Large intestine (tissue), 3 donors: ENCODE results near the gene NFE2. TPM values are rescaled to one million over a fixed set of nuclear protein-coding genes. Genes with fewer than 3 reads are reported as not detected.
"Not testable (repeated sequence)": the region's sequence is repeated elsewhere in the genome, so short reads cannot be mapped to it uniquely, and the experiment has no call there.

Experiments
- DNase-seq, 2 donors: peaks; one replicate each; pipeline versions ENCODE4 v3.0.0 to v3.0.0-alpha.2; 2013
- H3K27ac ChIP-seq: one replicate; pipeline ENCODE4 v1.5.1; 2013; ENCODE audit warnings: low read length
- H3K27me3 ChIP-seq: 2 replicates; pipeline ENCODE4 v1.6.1; 2013; ENCODE audit warnings: low read length; ENCODE audit not compliant: control insufficient read depth, insufficient read depth
- H3K36me3 ChIP-seq: 2 replicates; pipeline ENCODE4 v1.6.1; 2013; ENCODE audit warnings: low read length; ENCODE audit not compliant: control insufficient read depth, insufficient read depth
- H3K4me1 ChIP-seq: one replicate; pipeline ENCODE4 v1.6.1; 2013; ENCODE audit warnings: low read length; ENCODE audit not compliant: control insufficient read depth, insufficient read depth
- H3K4me3 ChIP-seq: one replicate; pipeline ENCODE4 v1.5.1; 2013; ENCODE audit warnings: low read length
- H3K9me3 ChIP-seq: one replicate; pipeline ENCODE4 v1.6.1; 2013; ENCODE audit warnings: mild to moderate bottlenecking, low read depth, low read length, moderate library complexity; ENCODE audit not compliant: control insufficient read depth
- WGBS: methylation state at CpG from one replicate; pipeline ENCODE4 v1.1.5; 2013; ENCODE audit warnings: low lambda C conversion rate; ENCODE audit not compliant: insufficient coverage; 5-methylcytosine and 5-hydroxymethylcytosine counted together
- polyA plus RNA-seq: library from polyadenylated mRNA; unstranded; fragments of 120-200 nt; gene quantifications from one replicate; pipeline ENCODE4 v1.2.1, GENCODE V29; 2013

NFE2 gene
- polyA plus RNA-seq, 1 donor: 2.1 TPM

DNA sequence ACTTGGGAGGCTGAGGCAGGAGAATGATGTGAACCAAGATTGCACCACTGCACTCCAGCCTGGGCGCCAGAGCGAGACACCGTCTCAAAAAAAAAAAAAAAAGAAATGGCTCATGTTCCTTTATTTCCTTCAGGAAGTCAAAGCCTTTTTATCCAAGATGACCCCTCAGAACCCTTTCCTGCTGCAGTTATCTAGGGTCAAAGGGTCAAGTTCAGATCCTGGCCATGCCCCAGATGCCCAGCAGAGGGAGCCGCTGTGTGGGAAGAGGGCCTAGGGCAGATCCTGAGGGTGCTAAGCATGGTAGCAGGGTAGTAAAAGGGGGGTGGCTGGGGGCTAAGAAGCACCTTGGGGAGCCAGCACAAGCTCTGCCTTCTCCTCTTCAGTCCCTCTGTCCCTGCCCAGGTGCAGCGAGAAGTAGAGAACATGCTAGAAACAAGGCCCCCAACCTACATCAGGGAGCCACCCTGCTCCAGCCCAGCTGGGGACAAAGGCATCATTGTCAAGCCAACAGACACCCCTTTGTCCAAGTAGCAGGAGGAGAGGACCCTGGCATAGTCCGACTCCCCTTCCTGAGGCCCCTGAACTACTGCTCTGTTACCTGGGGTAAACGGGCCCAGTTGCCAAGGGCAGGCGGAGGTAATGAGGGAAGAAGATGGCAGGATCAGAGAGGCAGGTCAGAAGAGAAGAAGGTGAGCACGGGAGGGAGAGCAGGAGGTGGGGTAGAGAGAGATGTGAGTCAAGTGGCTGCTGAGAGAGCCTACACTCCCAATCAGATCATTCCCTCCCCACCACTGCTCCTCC is 6.5 kb downstream of the NFE2 start:
- H3K4me3 ChIP-seq: no peak overlapping the region
- H3K4me1 ChIP-seq: peaks cover 30% of the 10 kb centered on the region
- peak; percentile 66 to 75 for DNase-seq
- H3K9me3 ChIP-seq: no peaks in the 10 kb centered on the region
- peaks cover 4% of the 10 kb centered on the region for H3K27me3 ChIP-seq
- H3K27ac ChIP-seq: no peak overlapping the region
- WGBS: no CpG with 5 or more reads among the region's 9 CpGs
- no peaks in the 10 kb centered on the region for H3K36me3 ChIP-seq

DNA sequence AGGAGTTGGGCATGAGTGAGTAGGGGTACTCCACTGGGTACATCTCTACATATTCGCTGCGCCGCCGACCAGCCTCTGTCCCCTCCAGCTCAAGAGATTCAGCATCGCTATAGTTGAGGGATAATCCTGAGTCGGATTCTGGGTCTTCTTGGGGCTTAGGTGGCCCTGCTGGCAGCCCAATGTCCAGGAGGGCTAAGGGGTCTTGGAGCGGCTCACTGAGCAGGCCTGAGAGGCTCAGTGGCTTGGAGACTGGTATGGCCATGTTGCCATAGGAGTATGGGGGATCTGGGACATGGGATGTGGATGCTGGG is 7.9 kb downstream of the NFE2 start:
- Histone ChIP-seq H3K36me3 (peaks cover 4% of the 10 kb centered on the region), H3K9me3 (no peaks in the 10 kb centered on the region), H3K4me3 (no peak overlapping the region), H3K27ac (no peak overlapping the region), H3K27me3 (no peaks in the 10 kb centered on the region), H3K4me1 (peaks cover 35% of the 10 kb centered on the region)
- no CpG with 5 or more reads among the region's 7 CpGs for WGBS
- no peak for DNase-seq

DNA sequence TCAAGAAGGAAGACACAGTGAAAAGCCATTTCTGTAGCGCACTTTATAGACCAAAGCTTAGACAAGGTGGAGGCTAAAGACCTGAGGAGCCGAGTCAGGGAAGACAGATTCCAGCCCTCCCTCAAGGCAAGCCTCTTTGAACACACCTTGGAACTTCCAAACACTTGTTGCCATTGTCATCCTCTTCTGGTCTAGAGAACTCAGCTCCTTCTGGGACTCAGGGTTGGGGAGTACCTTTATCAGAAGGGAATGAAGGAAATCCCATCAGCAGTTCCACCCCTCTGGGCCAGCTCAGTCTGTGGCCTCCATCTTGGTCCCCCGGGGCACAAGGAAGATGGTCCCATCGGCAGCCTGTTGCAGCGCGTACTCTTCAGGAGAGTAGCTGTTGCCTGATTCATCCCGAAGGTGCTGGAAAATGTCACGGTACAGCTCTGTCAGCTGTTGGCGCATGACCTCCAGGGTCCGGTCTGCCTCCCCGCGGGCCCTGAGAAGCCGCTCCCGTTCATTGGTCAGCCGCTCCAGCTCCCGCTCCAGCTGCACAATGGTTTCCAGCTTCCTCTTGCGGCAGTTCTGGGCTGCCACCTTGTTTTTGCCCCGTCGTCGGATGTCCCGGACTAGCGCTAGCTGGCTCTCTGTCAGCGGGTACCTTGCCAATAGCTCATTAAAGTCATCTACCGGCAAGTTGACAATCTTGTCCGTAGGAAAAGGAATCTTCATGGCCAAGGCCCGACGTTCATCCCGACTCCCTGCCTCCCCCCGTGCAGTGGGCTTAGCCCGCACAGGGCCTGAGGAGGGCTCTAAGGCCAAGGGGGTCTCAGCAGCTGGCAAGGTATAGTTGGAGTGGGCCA is 8.5 kb downstream of the NFE2 start:
- Histone ChIP-seq H3K36me3 (peaks cover 10% of the 10 kb centered on the region), H3K9me3 (no peaks in the 10 kb centered on the region), H3K4me1 (peaks cover 41% of the 10 kb centered on the region), H3K27me3 (no peaks in the 10 kb centered on the region), H3K27ac (no peak overlapping the region), H3K4me3 (no peak overlapping the region)
- DNase-seq: no peak
- WGBS: no CpG with 5 or more reads among the region's 30 CpGs

DNA sequence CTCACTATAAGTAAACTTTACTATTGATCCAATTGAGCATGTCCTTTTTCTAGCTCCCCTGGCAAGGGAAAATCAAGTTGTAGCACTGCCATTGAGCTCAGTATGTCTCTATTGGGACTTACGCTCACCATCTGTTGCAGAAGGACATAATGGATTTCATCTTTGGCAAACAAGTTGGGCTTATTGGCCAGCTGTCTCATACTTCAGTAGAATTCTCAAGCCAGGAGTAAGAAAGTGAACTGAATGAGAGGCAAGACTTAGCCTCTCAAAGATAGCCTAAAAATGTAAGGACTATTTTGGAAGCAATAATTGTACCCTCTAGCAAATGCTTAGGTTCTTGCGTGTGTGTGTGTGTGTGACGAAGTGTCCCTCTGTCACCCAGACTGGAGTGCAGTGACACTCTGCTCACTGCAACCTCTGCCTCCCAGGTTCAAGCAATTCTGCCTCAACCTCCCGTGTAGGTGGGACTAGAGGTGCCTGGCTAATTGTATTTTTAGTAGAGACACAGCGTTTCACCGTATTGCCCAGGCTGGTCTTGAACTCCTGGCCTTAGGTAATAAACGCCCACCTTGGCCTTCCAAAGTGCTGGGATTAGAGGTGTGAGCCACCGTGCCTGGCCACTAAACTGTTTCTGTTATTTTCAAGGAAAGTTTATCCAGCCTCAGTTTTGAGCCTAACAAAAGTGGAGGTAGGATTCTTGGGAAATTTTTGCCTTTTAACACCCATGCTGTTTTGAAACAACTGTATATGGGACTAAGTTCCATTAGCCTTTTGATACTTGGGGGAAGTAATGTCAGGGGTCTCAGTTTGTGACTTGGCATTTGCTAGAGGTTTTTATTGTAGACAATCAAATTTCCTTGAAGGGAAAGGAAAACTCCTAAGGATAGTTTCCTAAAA is 13.3 kb downstream of the NFE2 start:
- peak in 1 of 2 donors; percentile 20 for DNase-seq
- H3K27ac ChIP-seq: peak overlapping the region; percentile 51

DNA sequence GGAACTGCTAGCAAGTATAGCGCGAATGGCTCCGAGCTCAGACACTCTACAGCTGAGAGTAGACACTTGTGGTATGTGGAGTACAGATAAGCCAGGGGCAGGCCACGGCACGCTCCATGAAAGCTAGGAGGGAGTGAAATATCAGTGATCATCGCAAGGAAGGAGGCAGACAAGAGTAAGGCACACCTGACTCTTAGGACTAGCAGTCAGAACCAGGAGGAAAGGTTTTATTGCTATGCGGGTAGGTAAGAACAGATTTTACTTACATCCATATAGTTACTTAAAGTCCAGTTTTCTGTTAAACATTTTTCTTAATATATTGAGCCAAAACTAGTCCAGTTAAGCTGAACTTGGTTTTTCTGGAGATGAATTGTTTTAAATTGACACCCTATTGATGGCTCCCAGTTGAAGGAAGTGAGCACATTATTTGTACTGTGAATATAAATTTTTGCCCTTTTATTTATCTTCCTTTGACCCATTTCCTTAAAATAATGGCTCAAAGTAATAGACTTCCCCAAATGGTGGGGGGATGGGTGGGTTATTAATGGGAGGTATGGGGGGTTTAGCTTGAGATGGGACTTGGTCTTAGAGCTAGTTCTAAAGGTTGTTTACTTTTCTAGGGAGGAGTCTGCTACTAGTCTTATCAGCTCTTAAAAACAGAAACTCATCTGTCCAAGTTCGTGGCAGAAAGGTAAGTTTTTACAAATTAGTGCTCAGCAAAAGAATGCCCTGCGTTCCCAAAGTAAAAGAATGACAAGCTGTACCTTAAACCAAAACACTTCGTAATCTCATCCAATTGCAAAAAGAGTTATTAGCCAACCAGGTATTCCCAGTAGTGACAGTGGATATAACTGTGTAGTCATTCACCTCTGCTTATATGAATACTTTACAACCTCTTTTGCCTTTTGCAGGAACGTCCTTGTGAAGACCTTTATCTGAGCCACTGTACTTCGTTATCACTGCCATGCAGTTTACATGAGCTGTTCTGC is 14.5 kb downstream of the NFE2 start:
- DNase-seq: peak; percentile 29 to 64
- Histone ChIP-seq H3K4me1 (peaks cover 31% of the 10 kb centered on the region), H3K4me3 (no peak overlapping the region), H3K27ac (peak overlapping the region; percentile 51), H3K27me3 (no peaks in the 10 kb centered on the region), H3K36me3 (peaks cover 60% of the 10 kb centered on the region), H3K9me3 (no peaks in the 10 kb centered on the region)
- WGBS: 10% methylated on average over 3 of the region's 12 CpGs

More for the DNA sequence above, 13.3 kb downstream of the NFE2 start:
- peaks cover 49% of the 10 kb centered on the region for H3K36me3 ChIP-seq
- no peaks in the 10 kb centered on the region for H3K9me3 ChIP-seq
- H3K4me3 ChIP-seq: no peak overlapping the region
- H3K4me1 ChIP-seq: peaks cover 31% of the 10 kb centered on the region
- no CpG with 5 or more reads among the region's 8 CpGs for WGBS
- no peaks in the 10 kb centered on the region for H3K27me3 ChIP-seq

DNA sequence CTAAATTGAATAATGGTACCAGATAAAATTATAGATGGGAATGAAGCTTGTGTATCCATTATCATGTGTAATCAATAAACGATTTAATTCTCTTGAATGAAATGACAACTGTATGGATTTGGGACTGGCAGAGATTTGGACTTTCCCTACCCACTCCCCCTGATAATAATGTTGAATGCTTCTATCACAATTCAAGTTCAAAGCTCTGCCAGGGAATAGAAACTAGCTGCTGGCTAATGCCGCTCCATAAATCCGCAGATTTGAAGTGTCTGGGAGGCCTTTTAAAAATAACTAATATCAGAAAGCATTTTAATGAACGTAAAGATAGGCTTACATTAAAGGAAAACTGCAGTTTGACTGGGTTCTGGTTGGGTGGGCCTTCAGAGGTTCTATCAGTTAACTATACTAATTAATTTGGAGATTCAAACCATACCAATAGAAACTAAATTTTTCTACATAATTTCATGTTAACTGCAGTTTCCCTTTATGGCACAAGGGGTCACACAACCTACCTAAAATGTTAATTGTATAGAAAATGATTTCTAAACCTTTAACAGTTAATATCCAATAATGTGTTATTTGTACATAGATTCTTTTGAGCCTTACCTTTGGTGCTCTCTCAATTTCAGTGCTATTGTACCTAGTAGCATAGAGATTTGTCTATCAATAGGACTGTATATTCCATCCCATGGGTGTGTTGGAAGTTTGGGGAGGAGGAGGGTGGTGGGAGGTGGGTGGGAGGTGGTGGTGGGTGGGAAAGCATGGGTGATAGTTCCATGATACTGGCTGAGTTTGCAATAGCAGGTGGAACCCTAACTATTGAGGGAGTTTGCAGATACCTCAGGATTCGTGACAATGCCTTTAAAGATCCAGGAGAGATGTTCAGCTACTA is 15.4 kb downstream of the NFE2 start:
- H3K4me1 ChIP-seq: peaks cover 31% of the 10 kb centered on the region
- WGBS: 31% methylated on average over 4 of the region's 5 CpGs

DNA sequence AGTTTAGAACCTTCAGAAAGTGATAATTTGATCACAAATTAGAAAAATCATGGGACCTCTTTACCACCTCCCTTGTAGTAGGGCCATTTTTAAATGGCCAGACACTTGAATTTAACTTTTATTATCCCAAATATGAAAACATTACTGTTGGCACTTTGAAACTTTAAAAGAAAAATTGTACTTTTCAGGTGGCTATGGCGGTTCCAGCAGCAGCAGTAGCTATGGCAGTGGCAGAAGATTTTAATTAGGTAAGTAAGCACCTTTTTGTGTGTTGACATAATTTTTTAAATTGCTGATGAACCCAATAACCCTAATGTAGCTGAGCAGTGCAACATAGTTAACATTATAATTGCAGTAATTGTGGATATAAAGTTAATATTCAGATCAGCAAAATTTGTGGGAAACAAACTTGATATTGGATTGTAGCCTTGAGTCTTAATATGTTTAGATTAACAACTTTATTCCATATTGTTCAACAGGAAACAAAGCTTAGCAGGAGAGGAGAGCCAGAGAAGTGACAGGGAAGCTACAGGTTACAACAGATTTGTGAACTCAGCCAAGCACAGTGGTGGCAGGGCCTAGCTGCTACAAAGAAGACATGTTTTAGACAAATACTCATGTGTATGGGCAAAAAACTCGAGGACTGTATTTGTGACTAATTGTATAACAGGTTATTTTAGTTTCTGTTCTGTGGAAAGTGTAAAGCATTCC is 16.6 kb downstream of the NFE2 start:
- no CpG with 5 or more reads among the region's 2 CpGs for WGBS
- DNase-seq, H3K27me3 ChIP-seq, H3K9me3 ChIP-seq: not testable (repeated sequence)
- Histone ChIP-seq H3K4me1 (peaks cover 31% of the 10 kb centered on the region), H3K27ac (peak overlapping the region; percentile 11), H3K36me3 (peaks cover 62% of the 10 kb centered on the region), H3K4me3 (peak overlapping the region; percentile 88)

More for the DNA sequence above, 15.4 kb downstream of the NFE2 start:
- peak overlapping the region; percentile 17 for H3K4me3 ChIP-seq
- H3K36me3 ChIP-seq: peaks cover 62% of the 10 kb centered on the region
- H3K27ac ChIP-seq: peak overlapping the region; percentile 51
- no peaks in the 10 kb centered on the region for H3K27me3 ChIP-seq
- no peak for DNase-seq
- no peaks in the 10 kb centered on the region for H3K9me3 ChIP-seq

DNA sequence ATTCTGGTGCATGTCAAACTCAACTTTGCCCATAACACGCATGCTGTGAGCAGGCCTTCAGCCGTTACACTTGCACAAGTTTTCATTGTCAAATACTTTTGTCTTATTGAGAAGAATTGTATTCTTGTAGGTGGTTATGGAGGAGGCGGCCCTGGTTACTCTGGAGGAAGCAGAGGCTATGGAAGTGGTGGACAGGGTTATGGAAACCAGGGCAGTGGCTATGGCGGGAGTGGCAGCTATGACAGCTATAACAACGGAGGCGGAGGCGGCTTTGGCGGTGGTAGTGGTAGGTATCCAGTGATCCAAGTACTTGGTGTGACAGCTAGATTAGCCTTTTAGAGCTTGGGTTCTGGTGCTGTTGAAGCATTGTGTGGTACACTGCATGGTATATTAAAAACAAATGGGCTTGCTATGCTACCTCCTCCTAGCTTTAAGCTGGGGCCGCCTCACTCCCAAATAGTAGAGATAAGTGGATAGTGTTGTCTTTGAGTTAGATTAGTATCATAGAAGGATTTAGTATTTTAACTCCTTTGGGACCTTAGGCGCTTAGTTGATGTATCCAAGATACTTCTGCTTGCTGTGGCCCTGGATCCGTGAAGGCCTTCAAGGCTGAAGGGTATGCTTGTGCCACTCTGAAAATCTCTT is 17.7 kb downstream of the NFE2 start:
- peaks cover 60% of the 10 kb centered on the region for H3K36me3 ChIP-seq
- H3K27ac ChIP-seq: no peak overlapping the region
- no peaks in the 10 kb centered on the region for H3K9me3 ChIP-seq
- DNase-seq: no peak
- no peaks in the 10 kb centered on the region for H3K27me3 ChIP-seq
- H3K4me1 ChIP-seq: peaks cover 28% of the 10 kb centered on the region
- peak overlapping the region; percentile 88 for H3K4me3 ChIP-seq
- WGBS: 0% methylated on average over 1 of the region's 11 CpGs
